Cardiac fibroblast (primary cell): ENCODE measurements around the gene CUEDC1.

Experiments used
- DNase-seq, 2 donors: peaks; one replicate each; pipeline versions ENCODE4 v3.0.0 to v3.0.0-alpha.2; 2010; ENCODE audit warnings: low read depth in 2 of 2
- H3K4me3 ChIP-seq, 2 donors: replicated peaks in 1 of 2; 1 replicate in 1 of 2; 2 replicates in 1 of 2; pipeline ENCODE4 v1.5.1; 2011; ENCODE audit warnings: low read depth in 2 of 2, low read length in 2 of 2, mild to moderate bottlenecking in 2 of 2, moderate library complexity in 1 of 2
- CTCF ChIP-seq: IDR thresholded peaks from one replicate; pipeline ENCODE4 v1.5.1; 2011; ENCODE audit warnings: low read depth, mild to moderate bottlenecking, low read length, inconsistent platforms

Gene CUEDC1

GRCh38 chr17:57999010-57999495 is 43.8 kb upstream of the CUEDC1 start:
- H3K4me3 ChIP-seq, result no peak overlapping the region
- no peak for TF ChIP-seq CTCF

DNA sequence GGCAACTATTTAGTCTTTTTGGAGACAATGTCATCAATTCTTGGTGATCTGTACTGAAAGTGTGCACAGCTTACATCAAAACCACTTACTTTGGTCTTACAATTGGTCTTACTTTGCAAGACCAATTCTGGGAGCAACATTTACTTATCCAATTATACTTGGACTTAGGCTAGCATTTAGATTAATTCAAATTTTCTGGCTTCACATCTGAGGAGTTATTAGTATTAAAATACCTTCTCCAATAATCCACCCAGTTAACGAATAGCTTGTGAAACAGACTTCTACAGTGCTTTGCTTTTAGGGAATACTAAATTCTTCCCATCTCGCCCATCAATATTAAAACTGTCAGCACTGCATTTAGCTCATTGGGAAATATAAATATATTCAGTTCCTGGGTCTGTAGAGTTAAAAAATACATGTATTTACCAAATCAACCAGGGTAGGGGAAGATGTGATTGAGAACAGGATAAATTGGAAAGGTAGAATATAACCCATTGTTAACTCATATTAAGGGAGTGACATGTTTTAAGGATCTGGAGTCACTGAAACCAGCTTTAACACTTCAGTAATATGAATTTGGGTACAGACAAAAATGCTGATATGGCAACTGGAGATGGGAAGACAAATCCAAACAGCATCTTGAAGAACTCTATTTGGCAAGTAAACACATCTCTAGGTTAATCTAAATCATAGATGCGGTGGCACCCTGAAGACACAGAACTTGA is 42.0 kb upstream of the CUEDC1 start:
- no peak overlapping the region for H3K4me3 ChIP-seq
- TF ChIP-seq CTCF, result no peak
- no peak for DNase-seq

More at GRCh38 chr17:57999010-57999495, 43.8 kb upstream of the CUEDC1 start:
- no peak for DNase-seq

GRCh38 chr17:57995076-57995956 is 40.1 kb upstream of the CUEDC1 start:
- no peak overlapping the region for H3K4me3 ChIP-seq
- DNase-seq, result peak; percentile 86 to 87
- TF ChIP-seq CTCF, result peak; percentile 74

DNA sequence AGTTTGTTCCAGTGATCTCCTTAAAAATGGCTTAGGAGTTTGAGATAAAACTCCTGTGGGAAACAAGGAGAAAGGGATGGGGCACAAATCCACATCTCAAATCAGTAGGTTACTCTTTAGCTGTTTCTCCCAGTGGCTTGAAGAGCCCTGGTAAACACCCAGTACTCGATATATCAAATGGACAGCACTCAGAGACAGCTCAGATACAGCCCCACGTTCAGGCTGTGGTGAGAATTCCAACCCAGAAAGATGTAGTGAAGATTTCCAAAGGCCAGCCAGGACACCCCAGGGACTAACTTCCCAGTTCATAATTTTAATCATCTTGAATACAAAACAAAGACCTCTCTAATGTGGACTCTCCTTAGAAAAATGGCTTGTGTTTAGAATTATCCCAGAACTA is 39.2 kb upstream of the CUEDC1 start:
- DNase-seq, result no peak
- H3K4me3 ChIP-seq, result no peak overlapping the region
- TF ChIP-seq CTCF, result no peak

DNA sequence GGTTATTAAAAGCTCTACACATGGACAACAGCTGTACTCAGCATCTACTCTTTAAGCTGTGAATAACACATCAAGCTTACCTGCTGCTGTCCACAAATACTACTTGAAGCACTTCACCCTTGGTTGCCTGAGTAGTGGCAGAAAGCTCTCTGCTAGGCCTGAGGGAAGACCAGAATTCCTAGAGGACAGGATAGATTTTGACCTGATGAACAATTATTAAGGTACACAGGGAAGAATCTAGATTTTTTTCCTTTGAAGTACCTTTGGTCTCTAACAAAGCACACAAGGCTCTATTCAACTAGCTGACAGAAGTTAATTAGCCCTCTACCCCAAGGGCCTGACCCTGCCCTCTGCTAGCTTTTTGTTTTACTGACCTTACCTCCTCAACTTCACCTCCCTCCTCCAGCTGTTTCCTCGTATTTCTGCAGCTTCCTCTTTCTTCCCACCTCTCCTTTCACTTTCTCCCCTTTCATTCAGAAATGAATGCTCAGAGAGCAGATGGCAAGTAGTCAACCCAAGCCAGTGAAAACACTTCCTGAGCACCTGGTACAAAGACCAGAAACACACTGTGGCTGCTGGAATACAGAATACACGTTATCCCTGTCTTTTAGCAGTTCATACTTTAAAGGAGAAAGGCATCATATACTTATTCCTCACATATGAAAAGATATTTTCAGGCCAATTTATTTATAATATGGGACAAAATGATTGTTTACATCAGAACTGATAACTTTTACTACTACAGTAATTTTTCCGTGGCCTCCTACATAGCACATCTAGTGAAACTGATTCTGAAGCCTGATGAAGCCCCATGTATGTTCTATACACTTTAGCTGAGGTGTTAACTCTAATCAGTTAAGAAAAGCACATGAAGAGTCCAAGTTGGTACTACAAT is 38.5 kb upstream of the CUEDC1 start:
- no peak overlapping the region for H3K4me3 ChIP-seq

More for the DNA sequence above, 38.5 kb upstream of the CUEDC1 start:
- TF ChIP-seq CTCF, result no peak
- no peak for DNase-seq
